Stimulated activated CD8-positive, alpha-beta memory T cell treated with anti-CD3 and anti-CD28 coated beads, Interleukin-4, amount 100 ng/mL, for 24 hours (primary cell): ENCODE measurements around the gene C21orf58.

Experiments
- DNase-seq: peaks from one replicate; pipeline ENCODE4 v3.0.0-alpha.2; 2020; ENCODE audit warnings: low read depth

The C21orf58 gene

GRCh38 chr21:46255166-46255565 lies 68.5 kb downstream of the C21orf58 start:
- DNase-seq = no peak

GRCh38 chr21:46254208-46254975 lies 69.3 kb downstream of the C21orf58 start:
- no peak for DNase-seq

- DNase-seq = peak; percentile 36
These were observed 70.0 kb downstream of the C21orf58 start for GRCh38 chr21:46253610-46254124.

GRCh38 chr21:46252840-46253239 lies 70.8 kb downstream of the C21orf58 start:
- no peak for DNase-seq
